ENCODE measurements around the gene IL12A. TPM values are rescaled to one million over a fixed set of nuclear protein-coding genes. Genes with fewer than 3 reads are reported as not detected.

IL12A gene
- total RNA-seq, 2 donors from 2014 or later, result not detected

DNA sequence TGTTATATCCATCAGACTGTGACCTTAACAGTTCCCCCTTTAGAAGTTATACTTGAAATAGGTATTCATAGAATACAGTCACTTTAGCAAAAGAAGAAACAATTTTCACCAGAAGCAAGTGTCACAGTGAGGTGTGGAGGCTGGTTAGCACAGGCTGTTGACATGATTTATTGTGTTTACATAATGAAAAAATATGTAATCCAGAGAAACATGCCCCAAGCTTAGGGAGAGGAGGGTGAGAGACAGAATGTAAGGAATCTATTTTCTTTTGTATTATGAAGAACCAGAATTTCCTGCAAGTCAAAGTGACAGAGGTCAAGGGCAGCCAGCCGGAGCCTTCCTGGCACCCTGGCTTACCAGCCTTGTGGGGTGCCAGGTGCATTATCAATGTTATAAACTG lies 4.0 kb downstream of the IL12A start:
- no peak overlapping the region for H3K4me3 ChIP-seq
- peaks cover 0 to 12% of the 10 kb centered on the region in 2 donors for H3K4me1 ChIP-seq (ENCODE audit: control insufficient read depth in 1 of 2, low read depth in 2 of 2)
- H3K9me3 ChIP-seq, result no peaks in the 10 kb centered on the region
- H3K27me3 ChIP-seq (replicated peaks; ENCODE audit: insufficient read depth), result no peaks in the 10 kb centered on the region
- DNase-seq (ENCODE audit: low spot score) (no peak), ATAC-seq (ENCODE audit: insufficient number of reproducible peaks, low FRiP score, low read depth) (no peak)
- no peaks in the 10 kb centered on the region for H3K36me3 ChIP-seq
- no peak overlapping the region for H3K27ac ChIP-seq
- TF ChIP-seq, protein P1, sequence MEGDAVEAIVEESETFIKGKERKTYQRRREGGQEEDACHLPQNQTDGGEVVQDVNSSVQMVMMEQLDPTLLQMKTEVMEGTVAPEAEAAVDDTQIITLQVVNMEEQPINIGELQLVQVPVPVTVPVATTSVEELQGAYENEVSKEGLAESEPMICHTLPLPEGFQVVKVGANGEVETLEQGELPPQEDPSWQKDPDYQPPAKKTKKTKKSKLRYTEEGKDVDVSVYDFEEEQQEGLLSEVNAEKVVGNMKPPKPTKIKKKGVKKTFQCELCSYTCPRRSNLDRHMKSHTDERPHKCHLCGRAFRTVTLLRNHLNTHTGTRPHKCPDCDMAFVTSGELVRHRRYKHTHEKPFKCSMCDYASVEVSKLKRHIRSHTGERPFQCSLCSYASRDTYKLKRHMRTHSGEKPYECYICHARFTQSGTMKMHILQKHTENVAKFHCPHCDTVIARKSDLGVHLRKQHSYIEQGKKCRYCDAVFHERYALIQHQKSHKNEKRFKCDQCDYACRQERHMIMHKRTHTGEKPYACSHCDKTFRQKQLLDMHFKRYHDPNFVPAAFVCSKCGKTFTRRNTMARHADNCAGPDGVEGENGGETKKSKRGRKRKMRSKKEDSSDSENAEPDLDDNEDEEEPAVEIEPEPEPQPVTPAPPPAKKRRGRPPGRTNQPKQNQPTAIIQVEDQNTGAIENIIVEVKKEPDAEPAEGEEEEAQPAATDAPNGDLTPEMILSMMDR (IDR thresholded peaks at IDR 0.05), result no peak

- H3K27ac ChIP-seq, result no peak overlapping the region
- no peaks in the 10 kb centered on the region for H3K9me3 ChIP-seq
- TF ChIP-seq, protein P1 (IDR thresholded peaks at IDR 0.05), result no peak
- no peak for DNase-seq (ENCODE audit: low spot score)
- H3K27me3 ChIP-seq (replicated peaks; ENCODE audit: insufficient read depth), result no peaks in the 10 kb centered on the region
- ATAC-seq (ENCODE audit: insufficient number of reproducible peaks, low FRiP score, low read depth), result no peak
- H3K36me3 ChIP-seq, result no peaks in the 10 kb centered on the region
- peaks cover 0 to 12% of the 10 kb centered on the region in 2 donors for H3K4me1 ChIP-seq (ENCODE audit: control insufficient read depth in 1 of 2, low read depth in 2 of 2)
- no peak overlapping the region for H3K4me3 ChIP-seq
These were observed 5.5 kb downstream of the IL12A start for GRCh38 chr3:159994182-159994581.

- no peaks in the 10 kb centered on the region for H3K36me3 ChIP-seq
- no peak overlapping the region for H3K4me3 ChIP-seq
- no peaks in the 10 kb centered on the region for H3K27me3 ChIP-seq (replicated peaks; ENCODE audit: insufficient read depth)
- no peak overlapping the region for H3K27ac ChIP-seq
- ATAC-seq (ENCODE audit: insufficient number of reproducible peaks, low FRiP score, low read depth) (no peak), DNase-seq (ENCODE audit: low spot score) (no peak)
- H3K9me3 ChIP-seq, result no peaks in the 10 kb centered on the region
- TF ChIP-seq, protein P1 (IDR thresholded peaks at IDR 0.05), result no peak
- H3K4me1 ChIP-seq (ENCODE audit: control insufficient read depth in 1 of 2, low read depth in 2 of 2), result peaks cover 0 to 5% of the 10 kb centered on the region in 2 donors
These were observed 6.5 kb downstream of the IL12A start for GRCh38 chr3:159995091-159995490.

- no peak for DNase-seq (ENCODE audit: low spot score)
- Histone ChIP-seq H3K4me3 (no peak overlapping the region), H3K36me3 (no peaks in the 10 kb centered on the region), H3K27ac (no peak overlapping the region), H3K27me3 (replicated peaks; ENCODE audit: insufficient read depth) (no peaks in the 10 kb centered on the region), H3K4me1 (ENCODE audit: control insufficient read depth in 1 of 2, low read depth in 2 of 2) (no peaks in the 10 kb centered on the region), H3K9me3 (no peaks in the 10 kb centered on the region)
- TF ChIP-seq, protein P1 (IDR thresholded peaks at IDR 0.05), result no peak
- no peak for ATAC-seq (ENCODE audit: insufficient number of reproducible peaks, low FRiP score, low read depth)
These were observed 7.4 kb downstream of the IL12A start for GRCh38 chr3:159996018-159996417.

DNA sequence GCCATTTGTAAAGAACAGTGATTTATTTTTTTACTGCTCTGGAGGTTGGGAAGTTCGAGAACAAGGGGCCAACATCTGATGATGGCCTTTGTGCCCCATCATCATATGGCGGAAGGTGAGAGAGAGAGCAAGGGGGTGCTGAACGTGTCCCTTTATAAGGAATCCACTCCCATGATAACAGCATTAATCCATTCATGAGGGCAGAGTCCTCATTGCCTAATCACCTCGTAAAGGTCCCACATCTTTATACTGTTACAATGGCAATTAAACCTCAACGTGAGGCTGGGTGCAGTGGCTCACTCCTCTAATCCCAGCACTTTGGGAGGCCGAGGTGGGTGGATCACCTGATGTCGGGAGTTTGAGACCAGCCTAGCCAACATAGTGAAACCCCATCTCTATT lies 8.3 kb downstream of the IL12A start:
- no peak for ATAC-seq (ENCODE audit: insufficient number of reproducible peaks, low FRiP score, low read depth)
- TF ChIP-seq, protein P1 (IDR thresholded peaks at IDR 0.05), result no peak
- no peaks in the 10 kb centered on the region for H3K9me3 ChIP-seq

More for the DNA sequence above, 8.3 kb downstream of the IL12A start:
- H3K27me3 ChIP-seq (replicated peaks; ENCODE audit: insufficient read depth), result no peaks in the 10 kb centered on the region
- no peaks in the 10 kb centered on the region for H3K4me1 ChIP-seq (ENCODE audit: control insufficient read depth in 1 of 2, low read depth in 2 of 2)
- no peaks in the 10 kb centered on the region for H3K36me3 ChIP-seq
- no peak for DNase-seq (ENCODE audit: low spot score)
- H3K27ac ChIP-seq, result no peak overlapping the region
- H3K4me3 ChIP-seq, result no peak overlapping the region
